ENCODE results near the gene MEGF8.

GRCh38 chr19:42422092-42422900 lies 96.9 kb downstream of the MEGF8 start:
- TF ChIP-seq CTCF (IDR thresholded peaks at IDR 0.05) (no peak), POLR2A (IDR thresholded peaks at IDR 0.05) (peak in 1 of 2 donors; percentile 37)
